ENCODE results near the gene LPCAT1.
A peak's percentile ranks its signal among the peaks of the same experiment; 100 is the strongest.

The LPCAT1 gene

DNA sequence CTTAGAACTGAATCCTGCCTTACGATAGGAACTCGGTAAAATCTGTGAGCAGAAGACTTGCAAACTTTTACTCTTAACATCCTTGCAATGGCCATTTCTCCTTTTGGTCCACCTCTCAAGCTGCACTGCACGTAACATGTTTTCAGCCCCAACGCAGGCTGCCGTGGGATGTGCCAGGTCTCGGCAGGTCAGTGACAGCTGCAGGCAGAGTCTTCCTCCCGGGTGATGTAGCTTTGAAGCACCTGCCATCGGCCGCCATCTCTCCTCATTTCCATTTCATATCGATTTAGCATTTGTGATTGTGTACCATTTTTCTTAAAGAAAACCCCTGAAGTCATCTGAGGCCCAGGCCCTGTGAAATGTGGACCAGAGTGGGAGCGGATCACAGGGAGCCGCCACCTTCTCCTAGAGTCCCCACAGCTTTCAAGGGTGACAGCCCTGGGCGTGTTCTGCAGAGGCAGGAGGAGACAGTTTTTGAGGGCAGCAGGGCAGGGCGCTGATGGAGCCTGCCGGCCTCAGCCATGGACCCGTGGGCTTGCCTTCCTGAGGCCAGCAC, 25.8 kb upstream of the LPCAT1 start:
- Histone ChIP-seq H3K27me3 (ENCODE audit: low read depth) (no peaks in the 10 kb centered on the region), H3K36me3 (replicated peaks) (no peaks in the 10 kb centered on the region), H3K4me3 (no peak overlapping the region), H3K4me1 (no peaks in the 10 kb centered on the region), H3K9me3 (no peaks in the 10 kb centered on the region)
- DNase-seq (ENCODE audit: low spot score in 2 of 2) = no peak
- in situ Hi-C loops (cut with MboI; ENCODE audit: low sequenced_read_pairs) = no loop called here

DNA sequence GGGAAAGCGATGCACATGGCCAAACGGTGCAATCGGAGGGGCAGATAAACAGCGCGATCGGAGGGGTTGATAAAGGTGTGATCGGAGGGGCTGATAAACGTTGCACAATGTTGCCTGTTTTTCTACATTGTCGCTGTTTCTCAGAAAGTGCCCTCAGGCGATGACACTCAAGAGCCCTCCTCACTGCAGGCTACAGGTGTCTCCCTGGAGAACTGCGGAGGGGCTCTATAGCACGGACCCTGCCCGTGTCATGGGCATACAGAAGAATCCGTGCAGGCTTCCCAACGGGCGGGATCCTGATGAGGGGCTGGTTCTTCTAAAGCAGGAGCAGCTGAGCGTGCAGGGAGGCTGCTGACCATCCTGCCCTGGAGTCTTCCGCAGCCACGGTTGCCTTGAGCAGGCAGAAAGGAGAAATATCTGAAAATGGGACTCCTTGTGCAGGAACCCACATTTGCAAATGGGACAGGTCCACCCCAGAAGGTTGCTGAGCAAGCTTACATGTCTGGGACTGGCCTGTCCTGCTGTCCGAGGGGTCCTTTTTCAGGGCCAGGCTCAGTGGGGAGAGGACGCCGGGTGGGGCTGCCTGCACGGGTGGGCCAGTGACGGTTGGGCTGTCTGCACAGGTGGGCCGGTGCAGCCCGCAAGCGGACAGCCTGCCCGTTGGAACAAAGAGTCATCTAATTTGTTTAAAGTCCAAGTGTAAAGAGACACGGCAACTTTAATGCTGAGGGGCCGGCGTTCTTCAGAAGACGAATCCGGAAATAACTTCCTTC, 25.1 kb upstream of the LPCAT1 start:
- DNase-seq (ENCODE audit: low spot score in 2 of 2) = no peak
- no peaks in the 10 kb centered on the region for H3K9me3 ChIP-seq
- H3K4me3 ChIP-seq = no peak overlapping the region
- in situ Hi-C loops (cut with MboI; ENCODE audit: low sequenced_read_pairs) = no loop called here
- H3K4me1 ChIP-seq = no peaks in the 10 kb centered on the region
- no peaks in the 10 kb centered on the region for H3K36me3 ChIP-seq (replicated peaks)
- H3K27me3 ChIP-seq (ENCODE audit: low read depth) = no peaks in the 10 kb centered on the region

DNA sequence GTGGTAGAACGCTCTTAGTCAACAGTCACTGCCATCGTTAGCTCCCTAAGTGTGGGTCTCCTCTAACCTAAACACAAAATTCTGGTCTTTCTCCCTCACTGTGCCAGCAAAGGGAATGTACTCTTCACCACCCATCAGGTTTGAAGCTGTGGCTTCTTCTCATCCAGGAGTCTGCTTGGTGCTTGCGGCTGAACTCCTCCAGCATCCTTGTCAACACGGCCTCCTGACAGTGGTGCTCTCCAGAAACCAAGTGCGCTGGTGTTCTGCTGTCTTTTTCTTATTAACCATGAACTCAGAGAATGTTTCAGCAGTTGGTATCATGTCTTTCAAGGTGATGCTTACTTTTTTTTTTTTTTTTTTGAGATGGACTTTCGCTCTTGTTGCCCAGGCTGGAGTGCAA, 23.9 kb upstream of the LPCAT1 start:
- Histone ChIP-seq H3K27me3 (ENCODE audit: low read depth) (no peaks in the 10 kb centered on the region), H3K36me3 (replicated peaks) (no peaks in the 10 kb centered on the region), H3K4me1 (no peaks in the 10 kb centered on the region), H3K4me3 (no peak overlapping the region), H3K9me3 (no peaks in the 10 kb centered on the region)
- in situ Hi-C loops (cut with MboI; ENCODE audit: low sequenced_read_pairs) = no loop called here
- no peak for DNase-seq (ENCODE audit: low spot score in 2 of 2)

DNA sequence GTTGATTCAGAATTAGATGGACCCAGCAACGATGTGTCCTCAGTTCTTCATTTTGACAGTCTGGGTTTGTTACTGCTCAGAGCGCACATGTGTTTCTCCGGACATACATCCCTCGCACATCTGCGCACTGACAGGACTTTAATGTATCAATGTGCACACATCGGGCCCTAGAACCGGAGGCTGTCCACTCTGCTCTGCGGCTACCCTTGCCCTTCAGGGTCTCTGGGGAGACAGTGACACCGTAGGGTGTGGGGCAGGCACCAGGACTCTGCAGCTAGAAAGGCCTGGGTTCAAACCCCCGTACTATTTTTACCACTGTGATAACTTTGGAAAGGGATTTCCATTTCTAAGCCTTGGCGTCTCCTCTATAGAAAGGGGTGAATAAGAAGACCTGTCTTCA, 23.5 kb upstream of the LPCAT1 start:
- in situ Hi-C loops (cut with MboI; ENCODE audit: low sequenced_read_pairs) = no loop called here
- no peaks in the 10 kb centered on the region for H3K27me3 ChIP-seq (ENCODE audit: low read depth)
- H3K9me3 ChIP-seq = no peaks in the 10 kb centered on the region
- H3K4me3 ChIP-seq = no peak overlapping the region
- no peaks in the 10 kb centered on the region for H3K4me1 ChIP-seq
- DNase-seq (ENCODE audit: low spot score in 2 of 2) = no peak
- H3K36me3 ChIP-seq (replicated peaks) = no peaks in the 10 kb centered on the region

DNA sequence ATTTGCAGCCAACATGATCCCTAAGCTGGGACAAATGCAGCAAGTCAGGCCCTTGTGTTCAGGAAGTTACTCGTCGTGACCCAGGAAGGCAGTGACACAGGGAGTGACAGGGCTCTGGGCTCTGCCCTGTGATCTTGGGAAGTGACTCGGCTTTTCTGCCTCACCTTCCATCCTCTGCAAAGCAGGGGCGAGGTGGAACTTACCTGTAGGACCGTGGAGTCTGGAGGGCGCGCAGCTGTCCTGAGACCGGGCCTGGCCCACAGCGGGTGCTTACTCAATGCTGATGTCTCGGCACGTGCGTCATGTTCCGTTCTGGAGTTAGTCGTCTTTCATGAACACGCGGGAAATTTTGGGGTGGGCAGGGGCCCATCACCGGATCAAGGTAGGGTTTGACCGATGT, 22.8 kb upstream of the LPCAT1 start:
- Histone ChIP-seq H3K9me3 (no peaks in the 10 kb centered on the region), H3K4me3 (no peak overlapping the region), H3K4me1 (no peaks in the 10 kb centered on the region), H3K27me3 (ENCODE audit: low read depth) (no peaks in the 10 kb centered on the region), H3K36me3 (replicated peaks) (no peaks in the 10 kb centered on the region)
- DNase-seq (ENCODE audit: low spot score in 2 of 2) = no peak
- in situ Hi-C loops (cut with MboI; ENCODE audit: low sequenced_read_pairs) = no loop called here

DNA sequence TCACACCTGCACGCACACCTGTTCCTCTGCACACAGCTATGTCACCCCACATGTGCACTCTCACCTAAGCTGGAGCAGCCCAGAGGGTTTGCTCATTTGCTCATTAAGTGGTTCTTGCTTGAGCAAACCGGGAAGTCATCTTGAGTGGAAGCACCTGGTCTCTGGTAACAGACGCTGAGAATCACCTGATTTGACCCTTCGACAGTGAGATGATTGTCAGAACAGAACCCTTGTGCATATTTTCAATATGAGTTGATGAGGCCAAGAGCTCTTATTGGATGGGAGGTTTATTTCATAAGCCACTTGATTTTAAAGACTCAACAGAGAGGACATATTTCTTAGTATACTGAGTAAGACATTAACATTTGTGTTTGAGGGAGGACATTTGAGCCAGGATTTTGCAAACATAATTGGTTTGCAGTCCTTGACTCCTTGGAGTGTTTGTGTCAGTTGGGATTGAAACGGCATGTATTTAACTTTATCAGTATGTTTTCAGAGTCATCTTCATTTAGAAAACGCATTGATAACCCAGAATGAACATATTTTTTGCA, 22.1 kb upstream of the LPCAT1 start:
- no peaks in the 10 kb centered on the region for H3K27me3 ChIP-seq (ENCODE audit: low read depth)
- no peaks in the 10 kb centered on the region for H3K36me3 ChIP-seq (replicated peaks)
- H3K4me1 ChIP-seq = no peaks in the 10 kb centered on the region
- no peaks in the 10 kb centered on the region for H3K9me3 ChIP-seq
- H3K4me3 ChIP-seq = no peak overlapping the region
- in situ Hi-C loops (cut with MboI; ENCODE audit: low sequenced_read_pairs) = no loop called here
- DNase-seq (ENCODE audit: low spot score in 2 of 2) = no peak

DNA sequence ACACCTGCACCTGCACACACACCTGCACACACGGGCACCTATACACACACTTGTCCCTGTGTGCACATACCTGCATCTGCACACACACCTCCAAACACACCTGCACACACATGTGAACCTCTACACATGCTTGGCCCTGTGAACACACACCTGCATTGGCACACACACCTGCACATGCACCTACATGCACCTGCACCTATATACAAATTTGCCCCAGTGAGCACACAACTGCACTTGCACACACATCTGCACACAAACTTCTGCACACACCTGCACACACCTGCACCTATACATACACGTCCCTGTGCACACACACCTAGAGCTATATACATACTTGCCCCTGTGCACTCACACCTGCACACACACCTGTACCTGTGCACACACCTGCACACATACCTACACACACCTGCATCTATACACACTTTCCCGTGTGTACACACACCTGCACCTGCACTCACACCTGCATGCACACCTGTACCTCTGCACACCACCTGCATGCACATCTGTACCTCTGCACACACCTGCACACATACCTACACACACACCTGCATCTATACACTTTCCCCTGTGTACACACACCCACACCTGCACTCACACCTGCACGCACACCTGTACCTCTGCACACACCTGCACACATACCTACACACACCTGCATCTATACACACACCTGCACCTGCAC, 21.5 kb upstream of the LPCAT1 start:
- H3K9me3 ChIP-seq = no peaks in the 10 kb centered on the region
- no peak for DNase-seq (ENCODE audit: low spot score in 2 of 2)
- H3K36me3 ChIP-seq (replicated peaks) = no peaks in the 10 kb centered on the region
- in situ Hi-C loops (cut with MboI; ENCODE audit: low sequenced_read_pairs) = no loop called here
- no peak overlapping the region for H3K4me3 ChIP-seq
- no peaks in the 10 kb centered on the region for H3K27me3 ChIP-seq (ENCODE audit: low read depth)
- no peaks in the 10 kb centered on the region for H3K4me1 ChIP-seq

DNA sequence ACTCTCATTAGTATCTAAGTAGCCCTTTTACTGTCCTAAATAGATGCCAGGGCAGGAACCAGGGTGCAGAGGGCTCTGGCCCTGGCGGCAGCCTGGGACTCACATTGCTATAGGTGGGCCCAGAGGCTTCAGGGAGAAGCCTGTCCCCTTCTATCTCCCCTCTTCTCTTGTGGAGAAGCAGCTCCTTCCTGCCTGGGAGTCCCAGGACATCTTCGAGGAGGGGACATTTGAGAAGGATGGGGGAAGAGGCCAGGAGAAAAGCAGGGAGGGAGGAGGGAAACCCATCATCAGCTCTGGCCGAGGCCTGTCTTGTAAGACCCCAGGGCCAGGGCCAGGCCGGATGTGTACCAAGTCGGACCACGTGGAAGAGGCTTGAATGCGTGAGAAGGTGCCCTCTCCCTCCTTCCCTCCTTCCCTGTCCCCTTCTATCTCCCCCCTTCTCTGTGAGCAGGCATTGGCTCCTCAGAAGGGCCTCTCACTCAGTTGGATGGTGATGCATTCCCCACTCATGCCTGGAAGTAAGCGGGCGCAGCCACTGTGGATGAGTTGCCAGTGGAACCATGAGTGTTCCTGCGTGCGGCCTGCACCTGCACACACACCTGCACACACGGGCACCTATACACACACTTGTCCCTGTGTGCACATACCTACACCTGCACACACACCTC, 20.7 kb upstream of the LPCAT1 start:
- H3K9me3 ChIP-seq = no peaks in the 10 kb centered on the region
- H3K27me3 ChIP-seq (ENCODE audit: low read depth) = no peaks in the 10 kb centered on the region
- no peaks in the 10 kb centered on the region for H3K36me3 ChIP-seq (replicated peaks)
- DNase-seq (ENCODE audit: low spot score in 2 of 2) = no peak
- H3K4me1 ChIP-seq = no peaks in the 10 kb centered on the region
- no peak overlapping the region for H3K4me3 ChIP-seq
- in situ Hi-C loops (cut with MboI; ENCODE audit: low sequenced_read_pairs) = no loop called here

DNA sequence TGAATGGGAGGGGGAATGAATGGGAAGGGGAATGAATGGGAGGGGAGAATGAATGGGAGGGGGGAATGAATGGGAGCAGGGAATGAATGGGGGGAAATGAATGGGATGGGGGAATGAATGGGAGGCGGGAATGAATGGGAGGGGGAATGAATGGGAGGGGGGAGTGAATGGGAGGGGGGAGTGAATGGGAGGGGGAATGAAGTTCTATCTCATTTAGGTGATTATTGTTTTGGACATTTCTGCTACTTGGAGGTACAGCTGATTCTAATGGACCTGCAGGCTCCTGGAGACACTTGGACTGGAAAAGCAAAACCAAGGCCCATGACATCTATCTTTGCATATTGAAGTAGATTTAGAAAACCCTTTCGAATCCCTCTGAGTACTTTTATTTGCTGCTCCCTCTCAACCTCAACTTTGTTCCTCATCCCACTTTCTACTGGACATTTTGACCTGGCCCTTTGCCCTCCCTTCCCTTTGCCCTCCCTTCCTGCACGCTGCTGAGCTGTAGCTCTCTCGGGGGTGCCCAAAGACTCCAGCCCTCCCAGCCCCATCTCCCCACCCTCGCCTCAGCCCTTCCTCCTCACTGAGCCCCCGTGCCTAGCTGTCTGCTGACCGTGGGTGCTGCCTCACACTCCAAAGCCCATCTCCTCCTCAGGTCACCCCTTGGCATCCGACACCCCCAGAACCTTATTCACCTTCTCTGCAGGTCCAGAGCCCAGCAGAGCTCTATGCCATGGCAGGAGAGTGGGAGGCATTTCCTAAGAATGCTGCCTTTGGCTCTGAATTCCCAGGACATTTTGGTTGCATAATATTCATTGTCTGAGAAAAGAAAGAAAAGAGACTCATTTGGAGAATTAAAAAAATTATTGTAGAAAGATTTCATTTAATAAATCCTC, 19.9 kb upstream of the LPCAT1 start:
- Histone ChIP-seq H3K36me3 (replicated peaks) (no peaks in the 10 kb centered on the region), H3K4me3 (no peak overlapping the region), H3K9me3 (no peaks in the 10 kb centered on the region), H3K27me3 (ENCODE audit: low read depth) (no peaks in the 10 kb centered on the region), H3K4me1 (no peaks in the 10 kb centered on the region)
- in situ Hi-C loops (cut with MboI; ENCODE audit: low sequenced_read_pairs) = no loop called here
- no peak for DNase-seq (ENCODE audit: low spot score in 2 of 2)

DNA sequence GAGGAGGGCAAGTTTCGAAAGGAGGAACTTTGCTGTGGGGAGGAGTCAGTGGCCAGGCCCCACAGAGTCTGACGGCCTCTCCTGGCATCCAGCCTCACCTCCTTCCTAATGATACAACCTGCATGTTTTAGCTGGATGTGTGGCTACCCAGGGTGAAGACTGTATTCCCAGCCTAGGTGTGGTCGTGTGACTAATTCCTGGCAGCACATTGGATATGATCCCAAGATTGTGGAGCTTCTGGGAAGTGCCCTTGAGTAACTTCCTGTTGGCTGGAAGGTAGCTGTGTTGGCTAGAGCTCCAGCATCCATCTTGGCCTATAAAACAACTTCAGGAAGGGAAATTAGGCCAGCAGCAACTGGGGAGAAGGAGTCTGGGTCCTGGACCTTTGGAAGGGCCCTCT, 19.0 kb upstream of the LPCAT1 start:
- H3K9me3 ChIP-seq = no peaks in the 10 kb centered on the region
- no peak for DNase-seq (ENCODE audit: low spot score in 2 of 2)
- H3K4me3 ChIP-seq = no peak overlapping the region
- H3K4me1 ChIP-seq = no peaks in the 10 kb centered on the region
- H3K27me3 ChIP-seq (ENCODE audit: low read depth) = no peaks in the 10 kb centered on the region
- H3K36me3 ChIP-seq (replicated peaks) = no peaks in the 10 kb centered on the region
- in situ Hi-C loops (cut with MboI; ENCODE audit: low sequenced_read_pairs) = no loop called here

DNA sequence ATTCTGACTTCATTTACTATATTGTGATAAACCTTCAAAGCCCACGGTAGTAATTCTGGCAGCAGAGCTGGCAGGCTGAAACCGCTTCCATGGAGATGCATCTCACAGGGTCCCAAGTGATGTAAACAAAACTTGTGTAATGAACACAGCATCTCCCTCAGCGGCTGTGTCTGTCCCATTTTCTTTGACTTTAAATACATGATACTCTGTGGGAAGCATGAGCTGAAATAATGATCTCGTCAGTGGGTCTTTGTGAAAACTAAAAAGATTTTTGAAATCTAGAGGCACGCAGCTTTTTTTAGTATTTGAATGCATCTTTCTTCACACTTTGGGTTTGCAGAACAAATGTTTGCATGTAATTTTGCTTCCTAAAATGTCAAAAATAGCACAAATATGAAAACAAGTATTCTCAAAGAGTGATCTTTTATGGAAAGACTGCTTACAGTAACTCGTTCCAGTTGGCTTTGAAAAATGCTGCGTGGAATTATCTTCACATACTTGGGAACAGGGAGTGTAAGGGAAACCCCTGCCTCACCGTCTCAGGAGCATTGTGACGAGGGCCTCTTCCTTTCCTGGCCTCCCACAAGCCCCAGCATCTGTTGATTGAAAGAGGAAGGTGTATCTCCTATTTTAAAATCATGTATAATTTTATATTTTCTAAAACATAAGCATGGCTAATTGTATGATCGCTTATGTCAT, 18.1 kb upstream of the LPCAT1 start:
- Histone ChIP-seq H3K4me3 (no peak overlapping the region), H3K4me1 (no peaks in the 10 kb centered on the region), H3K9me3 (no peaks in the 10 kb centered on the region), H3K36me3 (replicated peaks) (no peaks in the 10 kb centered on the region), H3K27me3 (ENCODE audit: low read depth) (no peaks in the 10 kb centered on the region)
- in situ Hi-C loops (cut with MboI; ENCODE audit: low sequenced_read_pairs) = no loop called here
- DNase-seq (ENCODE audit: low spot score in 2 of 2) = no peak

DNA sequence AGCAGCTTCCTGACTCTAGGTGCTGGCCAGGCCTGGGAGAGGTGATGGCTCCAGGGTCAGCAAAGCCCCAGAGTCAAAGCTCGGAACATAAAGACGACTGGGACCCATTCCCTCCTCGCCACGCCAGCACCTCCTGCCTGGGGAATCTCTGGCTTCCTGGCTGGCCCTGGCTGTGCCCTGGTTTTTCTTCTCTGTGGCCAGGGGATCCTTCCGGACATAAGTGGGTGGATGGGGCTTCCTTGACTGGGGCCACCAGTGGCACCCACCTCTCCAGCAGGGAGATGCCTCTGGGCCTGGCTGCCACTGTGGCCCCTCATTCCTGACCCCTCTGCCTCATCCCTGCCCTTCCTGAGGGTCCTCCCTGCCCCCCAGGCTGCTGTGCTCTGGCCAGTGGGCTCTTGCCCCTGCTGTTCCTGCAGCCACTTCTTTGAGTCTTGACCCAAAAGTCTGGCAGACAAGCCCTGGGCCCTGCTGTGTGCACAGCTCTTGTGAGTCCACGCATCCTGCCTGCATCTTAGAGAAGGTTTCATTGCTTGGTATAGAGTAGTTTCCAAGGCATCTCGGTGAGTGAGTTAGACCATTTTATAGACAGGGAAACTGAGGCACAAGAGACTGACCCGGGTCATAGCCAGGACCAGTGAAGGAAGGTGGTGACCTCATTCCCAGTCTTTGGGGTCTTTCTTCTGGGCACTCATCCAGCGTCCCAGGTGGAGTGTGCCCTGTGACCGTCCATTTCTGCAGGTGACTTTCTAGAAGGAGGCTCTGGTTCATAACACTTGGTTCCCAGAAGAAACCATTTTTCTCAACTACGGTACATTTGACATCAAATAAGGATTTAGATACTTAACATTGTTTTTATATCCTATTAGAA, 17.3 kb upstream of the LPCAT1 start:
- Histone ChIP-seq H3K36me3 (replicated peaks) (no peaks in the 10 kb centered on the region), H3K27me3 (ENCODE audit: low read depth) (no peaks in the 10 kb centered on the region; the same call in 1 of the 2 replicates), H3K9me3 (no peaks in the 10 kb centered on the region), H3K4me1 (no peaks in the 10 kb centered on the region), H3K4me3 (no peak overlapping the region)
- in situ Hi-C loops (cut with MboI; ENCODE audit: low sequenced_read_pairs) = no loop called here
- peak in 1 of 2 experiments; percentile 3 for DNase-seq (ENCODE audit: low spot score in 2 of 2)

Data from HAP-1 (cell line).